HCT116 (cell line): Measurements from ENCODE around the gene MRPS34. TPM values are rescaled to one million over a fixed set of nuclear protein-coding genes. Genes with fewer than 3 reads are reported as not detected.

Source experiments
- ATAC-seq: fragments of 200-7000 bp; cut with Tn5 transposase; 2 replicates; pipeline ENCODE4 v1.9.1; 2020; ENCODE audit warnings: mild to moderate bottlenecking, moderate library complexity
- BruUV-seq: library from RNA; stranded (reverse); fragments of 400-500 nt; replicated peaks from 2 replicates; lab custom pipeline; 2021; lab: Mats Ljungman, UMichigan
- CTCF ChIA-PET: fragments of 300-600 bp; sonication (Branson Sonifier 250); formaldehyde crosslinking; loops from one replicate; lab custom pipeline; 2021; ENCODE audit warnings: antibody characterized with exemption; lab: Charles Lee
- POLR2A ChIA-PET: fragments of 300-600, 350-600 bp; sonication (Branson Sonifier 250); formaldehyde crosslinking; loops from one replicate; lab custom pipeline; 2021; ENCODE audit warnings: antibody characterized with exemption; lab: Charles Lee
- RAD21 ChIA-PET, 2 experiments: fragments of 300-600 bp; sonication (Branson Sonifier 250); formaldehyde crosslinking; loops; one replicate each; lab custom pipeline; 2023; ENCODE audit warnings: low total read pairs in 2 of 2; ENCODE audit not compliant: uncharacterized antibody in 2 of 2, unreplicated experiment in 2 of 2, low non-redundant PET in 1 of 2; lab: Charles Lee
- DNase-seq: peaks from one replicate; pipeline ENCODE4 v3.0.0-alpha.2; 2010; ENCODE audit warnings: low read depth, low spot score
- H2AFZ ChIP-seq: fragments of 200-600 bp; shearing (Covaris generic), sonication (generic); 2 replicates; pipeline ENCODE4 v1.6.1; 2017; ENCODE audit warnings: low read depth, mixed run types, mixed read lengths, antibody characterized with exemption, low read length; ENCODE audit not compliant: poor library complexity, severe bottlenecking
- H3K27ac ChIP-seq: 2 replicates; pipeline ENCODE4 v1.5.1; 2012; ENCODE audit warnings: low read depth, low read length
- H3K27me3 ChIP-seq: fragments of 200-600 bp; sonication (generic); 2 replicates; pipeline ENCODE4 v1.6.1; 2016; ENCODE audit warnings: mixed run types, low read length, mixed read lengths; ENCODE audit not compliant: insufficient read depth
- H3K36me3 ChIP-seq, 2 experiments: fragments of 200-500 bp in 1 of 2; fragments of 200-600 bp in 1 of 2; sonication (Bioruptor generic) in 1 of 2; sonication (generic) in 1 of 2; 2 replicates each; pipeline versions ENCODE4 v1.5.1 to v1.6.1; 2014 to 2016; ENCODE audit warnings: low read length in 2 of 2, inconsistent platforms in 1 of 2, mixed read lengths in 1 of 2, mixed run types in 1 of 2; ENCODE audit not compliant: insufficient read depth in 2 of 2, control insufficient read depth in 1 of 2
- H3K4me1 ChIP-seq, 2 experiments: fragments of 200-600 bp in 1 of 2; sonication (generic) in 1 of 2; 2 replicates each; pipeline versions ENCODE4 v1.5.1 to v1.6.1; 2012 to 2017; ENCODE audit warnings: low read length in 2 of 2, inconsistent platforms in 1 of 2, mild to moderate bottlenecking in 1 of 2, mixed read lengths in 1 of 2, mixed run types in 1 of 2, moderate library complexity in 1 of 2; ENCODE audit not compliant: insufficient read depth in 2 of 2, control insufficient read depth in 1 of 2
- H3K4me2 ChIP-seq: fragments of 200-600 bp; sonication (generic); 2 replicates; pipeline ENCODE4 v1.6.1; 2017; ENCODE audit warnings: mixed run types, low read length, mixed read lengths
- H3K4me3 ChIP-seq, 2 experiments: fragments of 200-600 bp in 1 of 2; sonication (generic) in 1 of 2; replicated peaks in 1 of 2; 2 replicates each; pipeline ENCODE4 v1.5.1; 2011 to 2016; ENCODE audit warnings: low read length in 2 of 2, control low read depth in 1 of 2, low read depth in 1 of 2, mild to moderate bottlenecking in 1 of 2, mixed read lengths in 1 of 2, mixed run types in 1 of 2
- H3K79me2 ChIP-seq: fragments of 200-600 bp; sonication (generic); 2 replicates; pipeline ENCODE4 v1.6.1; 2017; ENCODE audit warnings: mild to moderate bottlenecking, mixed run types, low read length, moderate library complexity, mixed read lengths; ENCODE audit not compliant: insufficient read depth
- H3K9ac ChIP-seq: fragments of 200-600 bp; sonication (generic); 2 replicates; pipeline ENCODE4 v1.6.1; 2016; ENCODE audit warnings: low read length, mixed read lengths
- H3K9me2 ChIP-seq: fragments of 200-600 bp; sonication (generic), shearing (Covaris generic); 2 replicates; pipeline ENCODE4 v1.6.1; 2017; ENCODE audit warnings: mixed run types, mild to moderate bottlenecking, moderate library complexity; ENCODE audit not compliant: insufficient read depth
- H3K9me3 ChIP-seq, 2 experiments: fragments of 200-500 bp in 1 of 2; fragments of 200-600 bp in 1 of 2; sonication (Bioruptor generic) in 1 of 2; sonication (generic) in 1 of 2; 2 replicates each; pipeline ENCODE4 v1.6.1; 2014 to 2017; ENCODE audit warnings: low read length in 2 of 2, mixed read lengths in 2 of 2, inconsistent platforms in 1 of 2, low read depth in 1 of 2, mild to moderate bottlenecking in 1 of 2, mixed run types in 1 of 2, moderate library complexity in 1 of 2; ENCODE audit not compliant: control insufficient read depth in 1 of 2, insufficient read depth in 1 of 2
- H4K20me1 ChIP-seq: fragments of 200-600 bp; sonication (generic), shearing (Covaris generic); 2 replicates; pipeline ENCODE4 v1.6.1; 2017; ENCODE audit warnings: mixed run types, mild to moderate bottlenecking, moderate library complexity; ENCODE audit not compliant: insufficient read depth
- ATF3 ChIP-seq: IDR thresholded peaks from 2 replicates; pipeline ENCODE4 v1.6.1; 2012
- CBX3 ChIP-seq: IDR thresholded peaks from 2 replicates; pipeline ENCODE4 v1.6.1; 2012; ENCODE audit warnings: low read depth
- EGR1 ChIP-seq: IDR thresholded peaks from 2 replicates; pipeline ENCODE4 v1.6.1; 2012; ENCODE audit warnings: low read depth
- ELF1 ChIP-seq: IDR thresholded peaks from 2 replicates; pipeline ENCODE4 v1.6.1; 2012; ENCODE audit warnings: low read depth, borderline replicate concordance
- EZH2phosphoT487 ChIP-seq: fragments of 200-600 bp; IDR thresholded peaks from 2 replicates; pipeline ENCODE4 v1.6.1; 2018; ENCODE audit warnings: antibody characterized with exemption, borderline replicate concordance
- FOSL1 ChIP-seq: IDR thresholded peaks from 2 replicates; pipeline ENCODE4 v1.6.1; 2012; ENCODE audit warnings: low read depth
- JUND ChIP-seq: IDR thresholded peaks from 2 replicates; pipeline ENCODE4 v1.6.1; 2012
- POLR2AphosphoS5 ChIP-seq: IDR thresholded peaks from 2 replicates; pipeline ENCODE4 v1.6.1; 2011; ENCODE audit warnings: mild to moderate bottlenecking, low read depth, low read length, moderate library complexity
- RAD21 ChIP-seq: IDR thresholded peaks from 2 replicates; pipeline ENCODE4 v1.6.1; 2012; ENCODE audit warnings: low read depth, mild to moderate bottlenecking
- SIN3A ChIP-seq: IDR thresholded peaks from 2 replicates; pipeline ENCODE4 v1.6.1; 2012; ENCODE audit warnings: low read depth
- SP1 ChIP-seq: IDR thresholded peaks from 2 replicates; pipeline ENCODE4 v1.6.1; 2012; ENCODE audit warnings: low read depth
- SRF ChIP-seq: IDR thresholded peaks from 2 replicates; pipeline ENCODE4 v1.6.1; 2012; ENCODE audit warnings: low read depth
- YY1 ChIP-seq: IDR thresholded peaks from 2 replicates; pipeline ENCODE4 v1.6.1; 2011; ENCODE audit warnings: low read length, low read depth, moderate library complexity, mild to moderate bottlenecking; ENCODE audit not compliant: insufficient replicate concordance; ENCODE audit errors: extremely low read depth
- ZBTB33 ChIP-seq: IDR thresholded peaks from 2 replicates; pipeline ENCODE4 v1.6.1; 2011; ENCODE audit warnings: mild to moderate bottlenecking, low read length, moderate library complexity; ENCODE audit not compliant: insufficient replicate concordance; ENCODE audit errors: extremely low read depth
- ZFX ChIP-seq: fragments of 450-650 bp; IDR thresholded peaks from 2 replicates; pipeline ENCODE4 v1.6.1; 2017
- ZNF274 ChIP-seq: fragments of 200-500 bp; sonication (Bioruptor generic); IDR thresholded peaks from 2 replicates; pipeline ENCODE4 v1.6.1; 2014; ENCODE audit warnings: mild to moderate bottlenecking, low read depth, low read length, inconsistent platforms
- intact Hi-C: fragments of 100-400 bp; cut with micrococcal nuclease; formaldehyde crosslinking; loops from 2 replicates; pipeline ENCODE4 v1.10.0; 2022
- total RNA-seq: library from RNA; stranded (reverse); gene quantifications from one replicate; pipeline ENCODE4 v1.2.1, GENCODE V29; 2021; ENCODE audit not compliant: unreplicated experiment
- TF ChIP-seq, protein P1 (sequence below): IDR thresholded peaks from 2 replicates; pipeline ENCODE4 v1.6.1; 2012

Gene MRPS34
- total RNA-seq, 1 experiment from 2014 or later: 200 TPM

DNA sequence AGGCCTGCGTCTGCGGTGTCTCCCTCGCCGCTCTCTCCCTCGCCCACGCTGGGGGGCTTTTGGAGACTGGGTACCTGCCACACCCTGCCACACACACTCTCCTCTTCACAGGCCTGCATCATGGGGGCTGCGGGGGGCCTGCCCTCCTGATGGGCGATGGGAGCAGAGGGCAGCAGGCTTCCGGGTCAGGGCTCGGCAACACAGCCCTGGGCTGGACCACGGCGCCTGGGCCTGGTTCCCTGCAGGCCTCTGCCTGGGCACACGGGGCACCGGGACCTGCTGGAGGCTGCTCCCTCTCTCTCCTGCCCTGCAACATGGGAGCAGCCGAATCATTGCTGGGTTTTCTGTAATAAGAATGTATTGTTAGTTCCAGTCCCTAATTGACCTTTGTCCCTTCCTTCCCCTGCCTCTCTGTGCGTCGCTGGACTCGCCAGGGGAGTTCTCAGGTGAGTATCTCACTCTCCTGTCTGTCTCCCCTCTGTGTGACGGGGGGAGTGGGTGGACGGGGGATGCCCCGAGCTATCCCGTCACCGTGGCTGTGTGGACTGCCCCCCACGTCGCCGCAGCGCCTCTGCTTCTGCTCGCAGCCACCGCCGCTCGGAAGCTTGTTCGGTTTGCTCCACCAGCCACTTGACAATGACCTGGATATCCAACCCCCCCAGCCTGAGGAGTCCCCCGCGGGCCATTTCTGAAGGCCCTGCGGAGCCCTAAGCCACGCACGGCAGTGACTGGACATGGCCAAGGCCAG is 15.0 kb downstream of the MRPS34 start:
- no peak overlapping the region for H3K9ac ChIP-seq
- H3K9me3 ChIP-seq: no peaks in the 10 kb centered on the region
- CTCF ChIA-PET: no interaction called here
- POLR2A ChIA-PET: no interaction called here
- no TSS peak for BruUV-seq
- no peak overlapping the region for H2AFZ ChIP-seq
- no peak overlapping the region for H3K4me3 ChIP-seq
- no peaks in the 10 kb centered on the region for H3K9me2 ChIP-seq
- no peaks in the 10 kb centered on the region for H3K27me3 ChIP-seq
- TF ChIP-seq POLR2AphosphoS5 (no peak), YY1 (no peak), JUND (no peak), FOSL1 (no peak), SP1 (no peak), SIN3A (no peak), ELF1 (no peak), SRF (no peak)
- H3K4me1 ChIP-seq: peaks cover 1 to 3% of the 10 kb centered on the region in 2 experiments; a peak in 2 of 4 replicates
- H3K27ac ChIP-seq: no peak overlapping the region
- no peak for DNase-seq
- intact Hi-C loops: no loop called here
- H3K79me2 ChIP-seq: no peaks in the 10 kb centered on the region
- H3K4me2 ChIP-seq: no peak overlapping the region
- H3K36me3 ChIP-seq: peaks cover 3 to 4% of the 10 kb centered on the region in 2 experiments; a peak in 2 of 4 replicates
- RAD21 ChIA-PET: no interaction called here
- H4K20me1 ChIP-seq: no peaks in the 10 kb centered on the region
- no peak for ATAC-seq

GRCh38 chr16:1754204-1754603 is 18.7 kb downstream of the MRPS34 start:
- POLR2A ChIA-PET: no interaction called here
- RAD21 ChIA-PET: no interaction called here
- Histone ChIP-seq H4K20me1 (no peaks in the 10 kb centered on the region), H3K4me3 (no peak overlapping the region), H3K27ac (no peak overlapping the region), H3K9me3 (no peaks in the 10 kb centered on the region), H3K4me1 (no peaks in the 10 kb centered on the region), H3K4me2 (no peak overlapping the region), H3K9ac (no peak overlapping the region), H3K27me3 (no peaks in the 10 kb centered on the region), H3K36me3 (peaks cover 3 to 11% of the 10 kb centered on the region in 2 experiments; a peak in 3 of 4 replicates), H3K79me2 (no peaks in the 10 kb centered on the region), H2AFZ (no peak overlapping the region), H3K9me2 (no peaks in the 10 kb centered on the region)
- intact Hi-C loops: no loop called here
- ATAC-seq: no peak
- DNase-seq: no peak
- no TSS peak for BruUV-seq
- CTCF ChIA-PET: interaction anchor here (0.7 kb wide), 1 partner anchor 49 kb away, joined by 3 read pairs; no protein-coding TSS in a partner anchor
- TF ChIP-seq ATF3 (no peak), ZNF274 (no peak), EZH2phosphoT487 (no peak), ZBTB33 (no peak), ZFX (no peak), FOSL1 (no peak), EGR1 (no peak), ELF1 (no peak), CBX3 (no peak), SIN3A (no peak), POLR2AphosphoS5 (no peak), SP1 (no peak), RAD21 (no peak)
- TF ChIP-seq, protein P1, sequence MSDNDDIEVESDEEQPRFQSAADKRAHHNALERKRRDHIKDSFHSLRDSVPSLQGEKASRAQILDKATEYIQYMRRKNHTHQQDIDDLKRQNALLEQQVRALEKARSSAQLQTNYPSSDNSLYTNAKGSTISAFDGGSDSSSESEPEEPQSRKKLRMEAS: no peak
